Activated CD4-positive, alpha-beta T cell treated with anti-CD3 and anti-CD28 coated beads, Interleukin-10, Interleukin-2, amounts not matched to agents 100 ng/mL and 50 ng/mL, durations not matched to agents 16 hours and 8 hours (primary cell): Measurements from ENCODE around the gene GRAMD4.

ENCODE experiments used
- DNase-seq: peaks from one replicate; pipeline ENCODE4 v3.0.0-alpha.2; 2020

GRAMD4 gene

GRCh38 chr22:46584081-46584921, 35.9 kb upstream of the GRAMD4 start:
- DNase-seq: no peak

- DNase-seq: no peak
Observed at GRCh38 chr22:46585340-46586122, 34.7 kb upstream of the GRAMD4 start.

- DNase-seq: no peak
Observed at GRCh38 chr22:46586123-46586519, 34.1 kb upstream of the GRAMD4 start.

DNA sequence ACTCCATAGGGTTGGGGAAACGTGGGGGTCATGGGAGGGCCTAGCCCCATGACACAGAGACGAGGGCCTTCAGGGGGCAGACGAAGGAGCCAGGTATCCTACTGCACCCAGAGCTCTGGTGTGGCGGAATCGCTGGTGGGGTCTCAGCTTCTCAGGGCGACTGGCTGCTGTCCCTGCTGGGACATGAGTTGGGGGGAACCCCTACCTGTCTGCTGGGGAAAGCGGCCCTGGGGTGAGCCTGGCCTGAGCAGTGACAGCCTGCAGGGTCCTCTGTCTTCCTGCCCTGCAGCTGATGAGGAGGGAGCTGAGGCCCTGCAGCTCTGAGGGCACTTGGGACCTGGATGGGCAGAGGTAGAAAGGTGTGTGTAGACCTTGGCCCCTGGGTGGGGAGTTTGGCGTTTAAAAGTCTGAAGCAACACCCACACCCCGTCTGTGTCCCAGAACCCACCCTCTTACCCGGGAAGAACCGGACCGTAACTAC, 33.6 kb upstream of the GRAMD4 start:
- no peak for DNase-seq

- peak; percentile 47 for DNase-seq
Observed at GRCh38 chr22:46587061-46587460, 33.1 kb upstream of the GRAMD4 start.

DNA sequence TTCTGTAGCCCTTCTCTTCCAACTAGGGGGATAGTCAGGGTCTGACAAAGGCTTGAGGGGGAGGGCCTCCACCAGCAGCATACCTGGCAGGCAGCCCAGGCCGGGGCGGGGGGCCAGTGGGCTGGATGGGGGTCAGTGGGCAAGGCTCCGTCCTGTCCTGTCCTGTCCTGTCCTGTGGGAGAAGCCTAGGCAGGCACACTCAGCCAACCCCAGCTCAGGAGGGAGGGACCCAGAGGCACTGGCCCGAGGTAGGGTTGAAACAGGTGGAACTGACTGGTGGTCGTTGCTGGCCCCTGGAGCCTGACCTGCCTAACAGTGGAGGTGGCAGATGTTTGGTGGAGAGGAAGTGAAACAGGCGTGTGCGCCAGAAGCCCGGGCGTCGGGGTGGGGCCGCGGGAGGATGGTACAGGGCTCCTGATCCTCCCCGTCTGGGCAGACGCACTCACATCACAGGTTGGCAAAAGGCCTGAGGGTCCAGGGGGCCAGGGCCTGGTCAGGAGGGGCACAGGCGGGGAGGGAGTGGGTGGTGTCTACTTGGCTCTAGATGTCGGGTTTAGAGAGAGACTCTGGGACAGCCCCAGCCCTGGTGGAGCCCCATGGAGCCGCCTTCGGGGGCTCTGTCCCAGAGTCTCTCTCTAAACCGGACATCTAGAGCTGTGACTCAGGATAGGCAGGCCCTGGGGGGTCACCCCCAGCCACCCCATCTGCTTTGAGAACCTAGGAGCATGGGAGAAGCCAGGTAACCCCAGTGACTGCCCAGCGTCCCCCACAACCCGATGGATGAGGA, 32.5 kb upstream of the GRAMD4 start:
- peak; percentile 40 for DNase-seq

GRCh38 chr22:46588279-46589140, 31.7 kb upstream of the GRAMD4 start:
- DNase-seq: no peak

DNA sequence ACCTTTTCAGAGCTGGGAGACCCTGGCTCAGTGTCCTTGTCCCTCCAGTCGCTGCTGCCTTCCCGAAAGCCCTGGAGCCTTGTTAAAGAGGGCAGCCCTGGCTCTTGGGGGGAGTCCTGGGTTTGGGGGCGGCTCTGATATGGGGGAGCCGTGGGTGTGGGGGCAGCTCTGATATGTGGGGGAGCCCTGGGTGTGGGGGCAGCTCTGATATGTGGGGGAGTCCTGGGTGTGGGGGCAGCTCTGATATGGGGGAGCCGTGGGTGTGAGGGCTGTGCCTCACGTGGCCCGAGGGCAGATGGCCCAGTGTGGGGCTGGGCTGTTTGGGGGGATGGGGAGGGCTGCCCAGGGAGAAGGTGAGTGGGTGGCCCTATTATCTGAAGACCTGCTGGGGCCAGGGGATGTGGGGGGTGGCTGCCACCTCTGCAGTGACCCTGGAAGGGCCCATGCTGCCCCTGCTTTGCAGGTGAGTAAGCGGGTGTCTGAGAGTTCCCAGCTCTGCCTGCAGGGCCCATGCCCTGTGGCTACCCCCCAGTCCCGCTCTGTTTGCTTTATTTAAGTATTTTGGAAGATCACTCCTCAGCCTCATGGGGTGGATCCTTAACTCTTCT, 30.9 kb upstream of the GRAMD4 start:
- DNase-seq: no peak

- no peak for DNase-seq
Observed at GRCh38 chr22:46589871-46590271, 30.3 kb upstream of the GRAMD4 start.

DNA sequence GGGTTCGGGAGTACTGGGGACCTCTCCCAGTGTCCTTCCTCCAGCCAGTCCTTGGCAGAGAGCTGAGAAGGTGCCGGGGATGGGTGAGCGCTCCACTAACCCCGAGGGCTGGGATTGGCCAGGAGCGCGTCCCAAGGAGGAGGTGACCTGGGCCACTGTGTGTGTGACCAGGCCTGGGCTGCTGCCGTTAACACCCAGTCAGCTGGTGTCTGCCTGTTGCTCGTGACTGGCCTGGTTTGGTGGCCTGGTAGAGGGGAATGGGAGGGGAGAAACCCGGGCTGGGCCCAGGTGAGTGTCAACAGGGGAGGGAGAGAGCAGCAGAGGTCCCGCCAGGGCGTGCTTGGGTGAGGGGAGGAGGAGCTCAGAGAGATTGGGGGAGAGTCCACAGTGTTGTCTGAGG, 29.9 kb upstream of the GRAMD4 start:
- DNase-seq: no peak

GRCh38 chr22:46591930-46592329, 28.3 kb upstream of the GRAMD4 start:
- no peak for DNase-seq

GRCh38 chr22:46592390-46592872, 27.8 kb upstream of the GRAMD4 start:
- DNase-seq: peak; percentile 68

GRCh38 chr22:46593211-46593681, 26.9 kb upstream of the GRAMD4 start:
- DNase-seq: no peak

GRCh38 chr22:46593996-46594946, 25.9 kb upstream of the GRAMD4 start:
- no peak for DNase-seq

DNA sequence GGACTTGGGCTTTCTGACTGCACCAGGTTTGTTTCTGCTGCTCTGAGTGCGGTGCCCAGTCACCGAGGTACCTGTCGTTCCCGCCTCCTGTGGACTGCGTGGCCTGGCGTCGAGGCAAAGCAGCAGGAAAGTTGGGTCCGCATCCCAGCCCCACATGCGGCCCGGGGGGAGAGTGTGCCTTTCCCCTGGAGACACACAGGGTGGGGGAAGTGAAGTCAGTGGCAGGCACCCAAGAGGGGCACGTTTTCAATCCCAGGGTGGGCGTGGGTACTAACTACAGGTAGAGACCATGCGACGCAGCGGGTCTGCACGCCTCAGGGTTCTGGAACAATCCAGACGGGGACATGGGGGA, 25.3 kb upstream of the GRAMD4 start:
- no peak for DNase-seq

- no peak for DNase-seq
Observed at GRCh38 chr22:46595545-46595944, 24.6 kb upstream of the GRAMD4 start.

- DNase-seq: no peak
Observed at GRCh38 chr22:46596032-46596441, 24.1 kb upstream of the GRAMD4 start.

- DNase-seq: no peak
Observed at GRCh38 chr22:46596819-46597218, 23.4 kb upstream of the GRAMD4 start.

DNA sequence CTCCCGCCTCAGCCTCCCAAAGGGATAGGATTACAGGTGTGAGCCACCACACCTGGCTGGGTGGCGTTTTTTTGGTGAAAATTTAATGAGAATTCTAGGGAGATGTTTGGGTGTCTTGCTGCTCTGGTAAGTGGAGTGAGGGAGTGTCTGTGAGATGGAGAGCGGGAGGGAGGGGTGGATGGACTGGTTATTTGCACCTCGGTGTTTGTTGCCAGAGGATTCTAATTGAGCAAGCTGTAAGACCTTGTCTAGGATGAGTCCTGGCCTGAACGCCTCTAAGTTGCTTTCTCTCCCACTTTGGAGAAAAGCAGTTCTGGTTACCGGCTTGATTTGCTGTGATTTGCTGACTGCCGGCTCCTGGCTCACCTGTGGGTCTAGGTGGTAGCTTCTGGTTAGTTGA, 22.0 kb upstream of the GRAMD4 start:
- no peak for DNase-seq

DNA sequence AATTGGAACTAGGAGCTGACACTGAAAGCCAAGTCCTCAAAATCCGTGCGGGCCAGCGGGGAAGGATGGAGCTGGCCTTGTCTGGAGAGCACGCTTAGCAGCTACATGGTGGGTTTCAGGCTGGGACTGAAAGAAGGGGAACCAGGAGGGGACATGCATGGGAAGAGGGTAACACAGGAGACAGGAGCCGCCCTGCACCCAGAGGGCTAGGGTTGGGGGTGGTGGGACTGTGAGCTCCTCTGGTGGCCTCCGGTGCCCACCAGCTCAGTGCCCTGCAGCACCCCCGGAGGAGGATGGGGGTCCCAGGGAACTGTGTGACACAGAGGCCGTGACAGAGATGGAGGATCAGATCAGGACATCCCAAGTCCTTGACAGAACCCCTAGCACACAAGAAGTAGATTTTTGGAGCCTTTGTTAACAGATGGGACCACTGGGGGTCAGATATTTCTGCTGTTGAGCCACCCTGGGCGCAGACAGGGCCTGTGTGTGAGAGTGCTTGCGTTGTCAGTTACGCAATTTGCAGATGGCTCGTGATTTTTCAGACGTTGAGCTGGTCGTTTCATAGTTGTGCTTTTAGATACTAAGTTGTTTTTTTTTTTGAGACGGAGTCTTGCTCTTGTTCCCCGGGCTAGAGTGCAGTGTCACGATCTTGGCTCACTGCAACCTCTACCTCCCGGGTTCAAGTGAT, 21.3 kb upstream of the GRAMD4 start:
- DNase-seq: no peak
